NT2/D1 (cell line): ENCODE data around the gene CPSF7.
A peak's percentile ranks its signal among the peaks of the same experiment; 100 is the strongest.

Experiments
- DNase-seq: peaks from one replicate; pipeline ENCODE4 v3.0.0-alpha.2; 2011; ENCODE audit warnings: low read depth, low spot score
- H3K27me3 ChIP-seq: 2 replicates; pipeline ENCODE4 v1.6.0; 2011; ENCODE audit warnings: mild to moderate bottlenecking; ENCODE audit not compliant: insufficient read length, insufficient read depth
- H3K36me3 ChIP-seq: 2 replicates; pipeline ENCODE4 v1.6.1; 2011; ENCODE audit warnings: mild to moderate bottlenecking, low read length, mixed read lengths; ENCODE audit not compliant: insufficient read depth, insufficient read length
- H3K4me1 ChIP-seq: 2 replicates; pipeline ENCODE4 v1.5.1; 2011; ENCODE audit not compliant: insufficient read depth, insufficient read length
- H3K4me3 ChIP-seq: 2 replicates; pipeline ENCODE4 v1.5.1; 2011; ENCODE audit warnings: low read depth; ENCODE audit not compliant: insufficient read length
- H3K9ac ChIP-seq: 2 replicates; pipeline ENCODE4 v1.6.0; 2011; ENCODE audit warnings: low read depth; ENCODE audit not compliant: insufficient read length
- H3K9me3 ChIP-seq: 2 replicates; pipeline ENCODE4 v1.5.1; 2011; ENCODE audit warnings: mild to moderate bottlenecking, low read length; ENCODE audit not compliant: insufficient read depth
- SUZ12 ChIP-seq: IDR thresholded peaks from 2 replicates; pipeline ENCODE4 v1.6.1; 2011; ENCODE audit not compliant: insufficient read length, insufficient read depth; ENCODE audit errors: extremely low read depth
- YY1 ChIP-seq: IDR thresholded peaks from 2 replicates; pipeline ENCODE4 v1.6.1; 2011; ENCODE audit not compliant: insufficient read length, insufficient read depth
- ZNF274 ChIP-seq: IDR thresholded peaks from 2 replicates; pipeline ENCODE4 v1.6.1; 2011; ENCODE audit warnings: mild to moderate bottlenecking, low read depth, low read length

The CPSF7 gene

GRCh38 chr11:61370349-61371005, 59.3 kb downstream of the CPSF7 start:
- H3K36me3 ChIP-seq, result peaks cover 74% of the 10 kb centered on the region
- H3K4me1 ChIP-seq, result no peaks in the 10 kb centered on the region
- no peak for TF ChIP-seq YY1
- TF ChIP-seq ZNF274, result no peak
- TF ChIP-seq SUZ12, result no peak
- no peaks in the 10 kb centered on the region for H3K27me3 ChIP-seq
- DNase-seq, result no peak
- no peak overlapping the region for H3K4me3 ChIP-seq
- H3K9ac ChIP-seq, result no peak overlapping the region
- peaks cover 63% of the 10 kb centered on the region for H3K9me3 ChIP-seq

- Histone ChIP-seq H3K4me3 (no peak overlapping the region), H3K9ac (no peak overlapping the region), H3K27me3 (no peaks in the 10 kb centered on the region), H3K4me1 (no peaks in the 10 kb centered on the region), H3K36me3 (peaks cover 72% of the 10 kb centered on the region), H3K9me3 (peaks cover 55% of the 10 kb centered on the region)
- TF ChIP-seq SUZ12 (no peak), ZNF274 (no peak), YY1 (no peak)
- no peak for DNase-seq
Measured at GRCh38 chr11:61369372-61370348, 60.1 kb downstream of the CPSF7 start.

- Histone ChIP-seq H3K4me1 (no peaks in the 10 kb centered on the region), H3K9ac (no peak overlapping the region), H3K27me3 (no peaks in the 10 kb centered on the region), H3K9me3 (peaks cover 45% of the 10 kb centered on the region), H3K36me3 (peaks cover 78% of the 10 kb centered on the region), H3K4me3 (no peak overlapping the region)
- TF ChIP-seq ZNF274 (no peak), YY1 (no peak), SUZ12 (no peak)
- no peak for DNase-seq
Measured at GRCh38 chr11:61368646-61369045, 61.1 kb downstream of the CPSF7 start.

DNA sequence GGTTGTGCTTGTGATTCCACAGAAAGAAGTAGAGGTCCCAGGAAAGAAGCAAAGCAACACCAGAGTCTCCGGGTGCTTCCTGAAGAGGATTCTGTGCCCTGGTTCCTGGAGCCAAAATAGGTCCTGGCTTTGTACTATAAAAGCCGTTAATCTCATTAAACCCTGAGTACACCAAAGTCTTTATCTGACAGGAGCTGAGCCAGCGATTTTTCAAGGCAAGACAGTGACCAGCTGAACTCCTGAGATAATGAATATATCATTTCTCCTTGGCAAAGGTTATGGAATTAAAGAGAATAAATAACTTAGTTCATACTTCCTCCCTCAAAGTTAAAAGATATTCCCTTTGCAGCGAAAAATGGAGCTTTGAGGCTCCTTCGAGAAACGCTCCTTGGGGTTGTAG, 62.4 kb downstream of the CPSF7 start:
- no peaks in the 10 kb centered on the region for H3K4me1 ChIP-seq
- H3K9ac ChIP-seq, result no peak overlapping the region
- DNase-seq, result no peak
- H3K36me3 ChIP-seq, result peaks cover 76% of the 10 kb centered on the region
- no peak overlapping the region for H3K4me3 ChIP-seq
- no peaks in the 10 kb centered on the region for H3K27me3 ChIP-seq
- peaks cover 33% of the 10 kb centered on the region for H3K9me3 ChIP-seq
- no peak for TF ChIP-seq YY1
- no peak for TF ChIP-seq SUZ12
- TF ChIP-seq ZNF274, result no peak

DNA sequence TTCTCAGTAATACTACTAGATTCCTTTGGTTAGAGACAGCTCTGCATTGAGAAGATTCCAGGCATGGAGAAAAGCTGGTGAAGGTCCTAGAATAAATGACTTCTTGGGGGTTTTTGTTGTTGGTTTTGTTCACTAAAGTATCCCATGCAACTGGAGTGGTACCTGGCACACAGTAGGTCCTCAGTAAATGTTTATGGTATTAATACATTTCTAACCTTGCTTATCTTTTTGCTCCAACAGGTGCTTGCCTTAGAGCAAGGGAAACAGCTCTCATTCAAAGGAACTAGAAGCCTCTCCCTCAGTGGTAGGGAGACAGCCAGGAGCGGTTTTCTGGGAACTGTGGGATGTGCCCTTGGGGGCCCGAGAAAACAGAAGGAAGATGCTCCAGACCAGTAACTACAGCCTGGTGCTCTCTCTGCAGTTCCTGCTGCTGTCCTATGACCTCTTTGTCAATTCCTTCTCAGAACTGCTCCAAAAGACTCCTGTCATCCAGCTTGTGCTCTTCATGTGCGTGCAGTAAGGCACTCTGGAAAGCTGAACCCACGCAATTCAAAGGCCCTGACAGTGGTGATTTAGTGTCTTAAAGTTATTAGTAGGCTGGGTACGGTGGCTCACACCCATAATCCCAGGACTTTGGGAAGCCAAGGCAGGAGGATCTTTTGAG, 65.6 kb downstream of the CPSF7 start:
- Histone ChIP-seq H3K4me3 (no peak overlapping the region), H3K9me3 (0 out of 2 replicates have a peak, but pooled peaks cover under 1% of the 10 kb centered on the region), H3K4me1 (no peaks in the 10 kb centered on the region), H3K27me3 (no peaks in the 10 kb centered on the region), H3K36me3 (peaks cover 54% of the 10 kb centered on the region), H3K9ac (no peak overlapping the region)
- TF ChIP-seq SUZ12 (no peak), YY1 (no peak), ZNF274 (no peak)
- no peak for DNase-seq

GRCh38 chr11:61362542-61362875, 67.3 kb downstream of the CPSF7 start:
- H3K9me3 ChIP-seq, result no peaks in the 10 kb centered on the region
- H3K27me3 ChIP-seq, result no peaks in the 10 kb centered on the region
- no peak for TF ChIP-seq SUZ12
- DNase-seq, result no peak
- H3K4me1 ChIP-seq, result no peaks in the 10 kb centered on the region
- H3K9ac ChIP-seq, result peak overlapping the region; percentile 98
- peak overlapping the region; percentile 94 for H3K4me3 ChIP-seq
- H3K36me3 ChIP-seq, result peaks cover 42% of the 10 kb centered on the region
